OCI-LY7 (cell line): ENCODE results near the gene GPR153. TPM values are rescaled to one million over a fixed set of nuclear protein-coding genes. Genes with fewer than 3 reads are reported as not detected.

Experiments used
- BruUV-seq: library from RNA; stranded (reverse); fragments of 400-500 nt; replicated peaks from 2 replicates; lab custom pipeline; 2021; lab: Mats Ljungman, UMichigan
- CTCF ChIA-PET: fragments of 300-600 bp; sonication (Branson Sonifier 250); formaldehyde crosslinking; loops from one replicate; lab custom pipeline; 2022; ENCODE audit warnings: antibody characterized with exemption; ENCODE audit not compliant: unreplicated experiment; lab: Charles Lee
- POLR2A ChIA-PET: fragments of 300-600 bp; sonication (Branson Sonifier 250); formaldehyde crosslinking; loops from one replicate; lab custom pipeline; 2022; ENCODE audit warnings: antibody characterized with exemption; lab: Charles Lee
- DNase-seq: peaks from one replicate; pipeline ENCODE4 v3.0.0-alpha.2; 2015; ENCODE audit warnings: low spot score
- H2AFZ ChIP-seq: fragments of 200-600 bp; sonication (generic), shearing (Covaris generic); 2 replicates; pipeline ENCODE4 v1.6.1; 2014; ENCODE audit warnings: mild to moderate bottlenecking, antibody characterized with exemption, low read length, moderate library complexity
- H3K27ac ChIP-seq: fragments of 200-600 bp; sonication (generic); 2 replicates; pipeline ENCODE4 v1.5.1; 2014; ENCODE audit warnings: mixed run types, low read depth, mild to moderate bottlenecking, moderate library complexity, low read length, inconsistent platforms; ENCODE audit not compliant: poor library complexity, severe bottlenecking
- H3K36me3 ChIP-seq: fragments of 200-600 bp; sonication (generic); 2 replicates; pipeline ENCODE4 v1.6.1; 2014; ENCODE audit warnings: mild to moderate bottlenecking, antibody characterized with exemption, low read length, moderate library complexity, mixed read lengths; ENCODE audit not compliant: insufficient read depth
- H3K4me1 ChIP-seq: fragments of 200-600 bp; sonication (generic); 2 replicates; pipeline ENCODE4 v1.5.1; 2014; ENCODE audit warnings: mild to moderate bottlenecking, low read length; ENCODE audit not compliant: insufficient read depth, poor library complexity, severe bottlenecking
- H3K4me2 ChIP-seq: fragments of 200-600 bp; sonication (generic); 2 replicates; pipeline ENCODE4 v1.6.1; 2014; ENCODE audit warnings: mild to moderate bottlenecking, low read length
- H3K4me3 ChIP-seq: fragments of 200-600 bp; sonication (generic); 2 replicates; pipeline ENCODE4 v1.5.1; 2014; ENCODE audit warnings: mild to moderate bottlenecking, low read depth, low read length; ENCODE audit not compliant: poor library complexity, severe bottlenecking
- H3K79me2 ChIP-seq: fragments of 200-600 bp; sonication (generic); 2 replicates; pipeline ENCODE4 v1.6.1; 2016; ENCODE audit warnings: low read depth, mild to moderate bottlenecking, low read length, moderate library complexity, mixed read lengths; ENCODE audit not compliant: insufficient read depth
- H3K9me2 ChIP-seq: fragments of 200-600 bp; sonication (generic); 2 replicates; pipeline ENCODE4 v1.6.1; 2016; ENCODE audit warnings: mild to moderate bottlenecking, low read length, mixed read lengths; ENCODE audit not compliant: insufficient read depth
- H3K9me3 ChIP-seq: fragments of 200-600 bp; sonication (generic); 2 replicates; pipeline ENCODE4 v1.6.1; 2014; ENCODE audit warnings: mild to moderate bottlenecking, mixed run types, low read length, mixed read lengths
- H4K20me1 ChIP-seq: fragments of 200-600 bp; sonication (generic); 2 replicates; pipeline ENCODE4 v1.6.1; 2014; ENCODE audit warnings: mild to moderate bottlenecking, antibody characterized with exemption, low read length, moderate library complexity, mixed read lengths; ENCODE audit not compliant: insufficient read depth
- CTCF ChIP-seq: fragments of 200-600 bp; sonication (generic); conservative IDR thresholded peaks from 2 replicates; pipeline ENCODE4 v1.5.1; 2014; ENCODE audit warnings: mild to moderate bottlenecking, antibody characterized with exemption, low read length, moderate library complexity, mixed read lengths
- EZH2phosphoT487 ChIP-seq: fragments of 200-600 bp; sonication (generic); IDR thresholded peaks from 2 replicates; pipeline ENCODE4 v1.6.1; 2018; ENCODE audit warnings: low read depth, borderline replicate concordance, mild to moderate bottlenecking, mixed run types, antibody characterized with exemption, low read length, moderate library complexity, mixed read lengths
- intact Hi-C: fragments of 100-400 bp; cut with micrococcal nuclease; formaldehyde crosslinking; loops from one replicate; pipeline ENCODE4 v1.10.0; 2022; ENCODE audit not compliant: unreplicated experiment
- total RNA-seq, 2 experiments: library from RNA; depleted of rRNA in 1 of 2; stranded (reverse); fragments of >200 nt in 1 of 2; shearing (Covaris generic) in 1 of 2; gene quantifications; 2 replicates each; pipeline ENCODE4 v1.2.3, GENCODE V29; 2014 to 2022

The GPR153 gene
- total RNA-seq, 2 experiments from 2014 or later = not detected

GRCh38 chr1:6282577-6283270 lies 21.8 kb upstream of the GPR153 start:
- BruUV-seq = no TSS peak
- ChIA-PET CTCF (interaction anchor here (0.6 kb wide), 1 partner anchor 51 kb away, joined by 3 read pairs; no protein-coding TSS in a partner anchor), POLR2A (no interaction called here)
- intact Hi-C loops = no loop called here
- H2AFZ ChIP-seq = no peak overlapping the region
- no peak for DNase-seq
- H3K4me2 ChIP-seq = no peak overlapping the region
- H3K9me3 ChIP-seq = no peaks in the 10 kb centered on the region
- no peak overlapping the region for H3K4me3 ChIP-seq
- H3K79me2 ChIP-seq = no peaks in the 10 kb centered on the region
- no peaks in the 10 kb centered on the region for H3K9me2 ChIP-seq
- H4K20me1 ChIP-seq = no peaks in the 10 kb centered on the region
- no peaks in the 10 kb centered on the region for H3K36me3 ChIP-seq
- no peak for TF ChIP-seq CTCF
- TF ChIP-seq EZH2phosphoT487 = no peak
- no peak overlapping the region for H3K27ac ChIP-seq
- no peaks in the 10 kb centered on the region for H3K4me1 ChIP-seq

- TF ChIP-seq CTCF (no peak), EZH2phosphoT487 (no peak)
- Histone ChIP-seq H3K4me1 (no peaks in the 10 kb centered on the region), H2AFZ (no peak overlapping the region), H3K9me3 (no peaks in the 10 kb centered on the region), H3K9me2 (no peaks in the 10 kb centered on the region), H3K4me3 (no peak overlapping the region), H3K79me2 (no peaks in the 10 kb centered on the region), H3K4me2 (no peak overlapping the region), H3K27ac (no peak overlapping the region), H4K20me1 (no peaks in the 10 kb centered on the region), H3K36me3 (no peaks in the 10 kb centered on the region)
- DNase-seq = no peak
- no TSS peak for BruUV-seq
- intact Hi-C loops = no loop called here
- CTCF ChIA-PET = interaction anchor here (0.6 kb wide), 1 partner anchor 50 kb away, joined by 3 read pairs; no protein-coding TSS in a partner anchor
- POLR2A ChIA-PET = no interaction called here
These were observed 20.9 kb upstream of the GPR153 start for GRCh38 chr1:6281511-6282402.
